G401 (cell line): ENCODE data around the gene MON1B. TPM values are rescaled to one million over a fixed set of nuclear protein-coding genes. Genes with fewer than 3 reads are reported as not detected.
"Not testable (repeated sequence)": the region's sequence is repeated elsewhere in the genome, so short reads cannot be mapped to it uniquely, and the experiment has no call there.

ENCODE experiments used
- DNase-seq: peaks from one replicate; pipeline ENCODE4 v3.0.0-alpha.2; 2015; ENCODE audit warnings: low spot score
- in situ Hi-C: cut with HindIII; loops from 2 replicates; pipeline ENCODE4 v1.10.0; 2016; ENCODE audit warnings: low sequenced_read_pairs, mixed read lengths
- total RNA-seq: library from RNA; depleted of rRNA; stranded (reverse); fragments of >200 nt; shearing (Covaris generic); gene quantifications from 2 replicates; pipeline ENCODE4 v1.2.3, GENCODE V29; 2014; rRNA removed

Gene MON1B
- total RNA-seq, 1 experiment from 2014 or later: 2.0 TPM

DNA sequence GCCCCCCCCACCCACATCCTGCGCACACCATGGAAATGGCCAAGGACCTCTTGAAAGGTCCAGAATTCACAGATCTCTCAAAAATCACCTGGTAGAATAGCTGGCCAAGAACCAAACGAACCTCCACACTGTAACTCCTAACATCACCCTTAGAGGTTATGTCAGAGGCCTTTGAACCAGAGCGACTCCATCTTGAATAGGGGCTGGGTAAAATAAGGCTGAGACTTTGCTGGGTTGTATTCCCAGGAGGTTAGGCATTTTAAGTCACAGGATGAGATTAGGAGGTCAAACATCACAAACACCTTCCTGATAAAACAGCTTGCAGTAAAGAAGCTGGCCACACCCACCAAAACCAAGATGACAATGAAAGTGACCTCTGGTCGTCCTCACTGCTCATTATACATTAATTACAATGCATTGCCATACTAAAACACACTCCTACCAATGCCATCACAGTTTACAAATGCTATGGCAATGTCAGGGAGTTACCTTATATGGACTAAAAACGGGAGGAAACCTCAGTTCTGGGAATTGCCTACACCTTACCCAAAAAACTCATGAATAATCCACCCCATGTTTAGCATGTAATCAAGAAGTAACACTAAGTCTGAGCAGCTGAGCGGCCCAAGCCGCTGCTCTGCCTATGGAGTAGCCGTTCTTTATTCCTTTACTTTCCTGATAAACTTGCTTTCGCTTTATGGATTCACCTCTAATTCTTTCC is 43.0 kb downstream of the MON1B start:
- in situ Hi-C loops: no loop called here
- no peak for DNase-seq

DNA sequence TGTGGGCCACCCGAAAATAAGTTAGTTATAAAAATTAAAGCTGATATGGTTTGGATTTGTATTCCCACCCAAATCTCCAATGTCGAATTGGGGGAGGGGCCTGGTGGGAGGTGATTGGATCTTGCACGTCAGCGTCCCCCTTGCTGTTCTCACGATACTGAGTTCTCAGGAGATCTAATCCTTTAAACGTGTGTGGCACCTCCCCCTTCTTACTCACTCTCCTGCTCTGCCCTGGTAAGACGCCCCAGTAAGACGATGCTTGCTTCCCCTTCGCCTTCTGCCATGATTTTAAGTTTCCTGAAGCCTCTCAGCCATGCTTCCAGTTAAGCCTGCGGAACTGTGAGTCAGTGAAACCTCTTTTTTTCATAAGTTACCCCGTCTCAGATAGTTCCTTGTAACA is 43.6 kb downstream of the MON1B start:
- in situ Hi-C loops: no loop called here
- DNase-seq: no peak

DNA sequence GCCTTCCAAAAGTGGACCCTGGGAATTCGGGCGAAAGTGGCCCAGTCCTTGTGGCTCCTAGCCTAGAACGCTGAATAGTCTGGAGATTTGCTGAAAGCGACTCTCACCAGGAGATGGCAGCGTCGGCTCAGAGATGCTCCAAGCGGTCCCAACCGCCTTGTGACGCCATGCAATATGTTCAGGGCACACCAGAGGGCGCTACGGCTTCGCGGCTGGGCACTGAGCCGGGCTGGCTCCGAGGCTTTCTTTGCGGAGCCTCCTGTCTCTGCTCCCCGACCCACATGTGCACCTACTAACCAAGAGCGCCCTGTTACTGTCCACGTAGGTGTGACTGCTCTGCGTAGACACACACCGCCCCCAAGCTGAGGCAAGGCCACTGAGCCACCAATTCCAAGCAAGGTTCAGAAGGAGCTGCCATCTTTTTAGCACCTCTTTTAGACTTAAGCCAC is 45.1 kb downstream of the MON1B start:
- in situ Hi-C loops: no loop called here
- peak; percentile 91 for DNase-seq

DNA sequence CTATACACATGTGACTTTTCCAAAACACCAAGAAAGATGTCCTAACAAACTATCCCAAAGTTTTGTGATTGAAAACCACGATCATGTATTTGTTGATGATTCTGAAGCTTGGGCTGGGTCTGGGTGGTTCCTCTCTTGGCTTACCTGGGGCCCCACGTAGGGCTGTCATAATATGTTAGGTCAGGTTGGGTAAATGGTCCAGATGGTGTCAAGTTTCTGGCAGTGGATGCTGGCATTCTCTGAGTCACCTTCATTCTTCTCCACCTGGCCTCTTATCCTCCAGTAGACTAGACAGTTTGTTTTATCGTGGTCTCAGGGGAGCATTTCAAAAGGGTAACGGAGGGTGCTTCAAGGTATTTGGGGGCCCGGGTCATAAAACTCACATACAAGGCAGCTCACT is 47.6 kb downstream of the MON1B start:
- in situ Hi-C loops: no loop called here
- peak; percentile 94 for DNase-seq

DNA sequence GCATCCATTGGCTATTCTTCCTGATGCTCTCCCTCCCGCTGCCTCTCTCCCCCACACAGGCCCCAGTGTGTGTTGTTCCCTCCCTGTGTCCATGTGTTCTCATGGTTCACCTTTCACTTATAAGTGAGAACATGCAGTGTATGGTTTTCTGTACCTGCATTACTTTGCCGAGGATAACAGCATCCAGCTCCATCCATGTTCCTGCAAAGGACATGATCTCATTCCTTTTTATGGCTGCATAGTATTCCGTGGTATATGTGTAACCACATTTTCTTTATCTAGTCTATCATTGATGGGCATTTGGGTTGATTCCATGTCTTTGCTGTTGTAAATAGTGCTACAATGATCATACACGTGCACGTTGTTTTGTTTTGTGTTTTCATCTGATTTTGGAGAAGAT is 51.5 kb downstream of the MON1B start:
- not testable (repeated sequence) for DNase-seq
- in situ Hi-C loops: loop anchor here (10.0 kb wide), 1 partner anchor 342 kb away; no protein-coding TSS in a partner anchor

DNA sequence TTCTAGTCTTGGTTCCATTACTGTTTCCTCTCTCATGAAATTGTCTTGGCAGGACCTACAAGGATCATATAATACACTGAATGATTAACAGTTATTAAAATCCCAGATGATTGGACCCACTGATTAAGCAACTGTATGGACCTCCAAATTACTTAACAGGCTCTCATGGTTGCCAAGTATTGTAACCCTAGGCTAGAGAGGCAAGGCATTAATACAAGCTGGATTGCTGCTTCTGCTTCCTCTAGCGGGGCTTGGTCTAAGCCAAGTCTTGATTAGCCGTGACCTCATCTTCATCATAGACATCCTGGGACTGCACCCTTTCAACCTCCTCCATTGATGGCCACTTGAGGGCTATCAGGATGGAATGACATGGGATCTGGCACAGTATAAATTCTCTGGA is 55.2 kb downstream of the MON1B start:
- DNase-seq: no peak
- in situ Hi-C loops: loop anchor here (10.0 kb wide), 1 partner anchor 339 kb away; no protein-coding TSS in a partner anchor

DNA sequence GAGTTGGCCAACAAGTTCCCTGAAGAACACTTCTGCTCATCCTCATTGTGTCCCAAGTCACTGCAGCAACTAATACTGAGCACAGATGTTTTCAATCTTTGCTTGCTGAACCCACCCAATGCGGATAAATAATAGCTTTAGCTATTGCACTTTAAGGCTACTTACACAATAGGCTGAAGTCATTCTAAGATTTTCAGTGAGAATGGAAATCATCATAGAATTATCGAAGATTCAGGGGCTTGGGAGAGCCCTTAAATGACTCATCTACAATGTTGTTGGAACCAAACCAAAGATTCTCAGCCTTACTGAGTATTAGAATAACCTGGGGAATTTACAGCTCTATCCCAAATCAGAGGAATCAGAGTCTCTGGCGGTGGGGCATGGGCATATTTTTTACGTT is 59.4 kb downstream of the MON1B start:
- DNase-seq: no peak
- in situ Hi-C loops: no loop called here

Other genes starting within 250 kb of the MON1B start
- gene SYCE1L, start 8.2 kb downstream of the MON1B start, total RNA-seq: not detected in 2 replicates
- not detected in 2 replicates for gene ADAMTS18, start 243.8 kb downstream of the MON1B start, total RNA-seq